ENCODE data around the gene ZNF436.

- no peak for TF ChIP-seq CTCF (IDR thresholded peaks at IDR 0.05)
- TF ChIP-seq POLR2A (IDR thresholded peaks at IDR 0.05) = no peak
These were observed 683 bp upstream of the ZNF436 start for GRCh38 chr1:23370330-23370708.

Measured in sigmoid colon (tissue), 3 donors.